HCT116 (cell line): ENCODE measurements around the gene KANSL1. TPM values are rescaled to one million over a fixed set of nuclear protein-coding genes. Genes with fewer than 3 reads are reported as not detected.

Experiments used
- ATAC-seq: fragments of 200-7000 bp; cut with Tn5 transposase; 2 replicates; pipeline ENCODE4 v1.9.1; 2020; ENCODE audit warnings: mild to moderate bottlenecking, moderate library complexity
- BruUV-seq: library from RNA; stranded (reverse); fragments of 400-500 nt; replicated peaks from 2 replicates; lab custom pipeline; 2021; lab: Mats Ljungman, UMichigan
- CTCF ChIA-PET: fragments of 300-600 bp; sonication (Branson Sonifier 250); formaldehyde crosslinking; loops from one replicate; lab custom pipeline; 2021; ENCODE audit warnings: antibody characterized with exemption; lab: Charles Lee
- POLR2A ChIA-PET: fragments of 300-600, 350-600 bp; sonication (Branson Sonifier 250); formaldehyde crosslinking; loops from one replicate; lab custom pipeline; 2021; ENCODE audit warnings: antibody characterized with exemption; lab: Charles Lee
- RAD21 ChIA-PET, 2 experiments: fragments of 300-600 bp; sonication (Branson Sonifier 250); formaldehyde crosslinking; loops; one replicate each; lab custom pipeline; 2023; ENCODE audit warnings: low total read pairs in 2 of 2; ENCODE audit not compliant: uncharacterized antibody in 2 of 2, unreplicated experiment in 2 of 2, low non-redundant PET in 1 of 2; lab: Charles Lee
- DNase-seq: peaks from one replicate; pipeline ENCODE4 v3.0.0-alpha.2; 2010; ENCODE audit warnings: low read depth, low spot score
- H2AFZ ChIP-seq: fragments of 200-600 bp; shearing (Covaris generic), sonication (generic); 2 replicates; pipeline ENCODE4 v1.6.1; 2017; ENCODE audit warnings: low read depth, mixed run types, mixed read lengths, antibody characterized with exemption, low read length; ENCODE audit not compliant: poor library complexity, severe bottlenecking
- H3K27ac ChIP-seq: 2 replicates; pipeline ENCODE4 v1.5.1; 2012; ENCODE audit warnings: low read depth, low read length
- H3K27me3 ChIP-seq: fragments of 200-600 bp; sonication (generic); 2 replicates; pipeline ENCODE4 v1.6.1; 2016; ENCODE audit warnings: mixed run types, low read length, mixed read lengths; ENCODE audit not compliant: insufficient read depth
- H3K36me3 ChIP-seq, 2 experiments: fragments of 200-500 bp in 1 of 2; fragments of 200-600 bp in 1 of 2; sonication (Bioruptor generic) in 1 of 2; sonication (generic) in 1 of 2; 2 replicates each; pipeline versions ENCODE4 v1.5.1 to v1.6.1; 2014 to 2016; ENCODE audit warnings: low read length in 2 of 2, inconsistent platforms in 1 of 2, mixed read lengths in 1 of 2, mixed run types in 1 of 2; ENCODE audit not compliant: insufficient read depth in 2 of 2, control insufficient read depth in 1 of 2
- H3K4me1 ChIP-seq, 2 experiments: fragments of 200-600 bp in 1 of 2; sonication (generic) in 1 of 2; 2 replicates each; pipeline versions ENCODE4 v1.5.1 to v1.6.1; 2012 to 2017; ENCODE audit warnings: low read length in 2 of 2, inconsistent platforms in 1 of 2, mild to moderate bottlenecking in 1 of 2, mixed read lengths in 1 of 2, mixed run types in 1 of 2, moderate library complexity in 1 of 2; ENCODE audit not compliant: insufficient read depth in 2 of 2, control insufficient read depth in 1 of 2
- H3K4me2 ChIP-seq: fragments of 200-600 bp; sonication (generic); 2 replicates; pipeline ENCODE4 v1.6.1; 2017; ENCODE audit warnings: mixed run types, low read length, mixed read lengths
- H3K4me3 ChIP-seq, 2 experiments: fragments of 200-600 bp in 1 of 2; sonication (generic) in 1 of 2; replicated peaks in 1 of 2; 2 replicates each; pipeline ENCODE4 v1.5.1; 2011 to 2016; ENCODE audit warnings: low read length in 2 of 2, control low read depth in 1 of 2, low read depth in 1 of 2, mild to moderate bottlenecking in 1 of 2, mixed read lengths in 1 of 2, mixed run types in 1 of 2
- H3K79me2 ChIP-seq: fragments of 200-600 bp; sonication (generic); 2 replicates; pipeline ENCODE4 v1.6.1; 2017; ENCODE audit warnings: mild to moderate bottlenecking, mixed run types, low read length, moderate library complexity, mixed read lengths; ENCODE audit not compliant: insufficient read depth
- H3K9ac ChIP-seq: fragments of 200-600 bp; sonication (generic); 2 replicates; pipeline ENCODE4 v1.6.1; 2016; ENCODE audit warnings: low read length, mixed read lengths
- H3K9me2 ChIP-seq: fragments of 200-600 bp; sonication (generic), shearing (Covaris generic); 2 replicates; pipeline ENCODE4 v1.6.1; 2017; ENCODE audit warnings: mixed run types, mild to moderate bottlenecking, moderate library complexity; ENCODE audit not compliant: insufficient read depth
- H3K9me3 ChIP-seq, 2 experiments: fragments of 200-500 bp in 1 of 2; fragments of 200-600 bp in 1 of 2; sonication (Bioruptor generic) in 1 of 2; sonication (generic) in 1 of 2; 2 replicates each; pipeline ENCODE4 v1.6.1; 2014 to 2017; ENCODE audit warnings: low read length in 2 of 2, mixed read lengths in 2 of 2, inconsistent platforms in 1 of 2, low read depth in 1 of 2, mild to moderate bottlenecking in 1 of 2, mixed run types in 1 of 2, moderate library complexity in 1 of 2; ENCODE audit not compliant: control insufficient read depth in 1 of 2, insufficient read depth in 1 of 2
- H4K20me1 ChIP-seq: fragments of 200-600 bp; sonication (generic), shearing (Covaris generic); 2 replicates; pipeline ENCODE4 v1.6.1; 2017; ENCODE audit warnings: mixed run types, mild to moderate bottlenecking, moderate library complexity; ENCODE audit not compliant: insufficient read depth
- CBX3 ChIP-seq: IDR thresholded peaks from 2 replicates; pipeline ENCODE4 v1.6.1; 2012; ENCODE audit warnings: low read depth
- EGR1 ChIP-seq: IDR thresholded peaks from 2 replicates; pipeline ENCODE4 v1.6.1; 2012; ENCODE audit warnings: low read depth
- ELF1 ChIP-seq: IDR thresholded peaks from 2 replicates; pipeline ENCODE4 v1.6.1; 2012; ENCODE audit warnings: low read depth, borderline replicate concordance
- EZH2phosphoT487 ChIP-seq: fragments of 200-600 bp; IDR thresholded peaks from 2 replicates; pipeline ENCODE4 v1.6.1; 2018; ENCODE audit warnings: antibody characterized with exemption, borderline replicate concordance
- JUND ChIP-seq: IDR thresholded peaks from 2 replicates; pipeline ENCODE4 v1.6.1; 2012
- POLR2A ChIP-seq: IDR thresholded peaks from 2 replicates; pipeline ENCODE4 v1.7.0; 2011; ENCODE audit warnings: borderline replicate concordance; ENCODE audit not compliant: insufficient read depth, insufficient read length; ENCODE audit errors: extremely low read depth
- TCF7L2 ChIP-seq: IDR thresholded peaks from 2 replicates; pipeline ENCODE4 v1.7.0; 2011; ENCODE audit warnings: borderline replicate concordance, inconsistent platforms; ENCODE audit not compliant: insufficient read depth, insufficient read length; ENCODE audit errors: extremely low read depth
- YY1 ChIP-seq: IDR thresholded peaks from 2 replicates; pipeline ENCODE4 v1.6.1; 2011; ENCODE audit warnings: low read length, low read depth, moderate library complexity, mild to moderate bottlenecking; ENCODE audit not compliant: insufficient replicate concordance; ENCODE audit errors: extremely low read depth
- ZFX ChIP-seq: fragments of 450-650 bp; IDR thresholded peaks from 2 replicates; pipeline ENCODE4 v1.6.1; 2017
- ZNF274 ChIP-seq: fragments of 200-500 bp; sonication (Bioruptor generic); IDR thresholded peaks from 2 replicates; pipeline ENCODE4 v1.6.1; 2014; ENCODE audit warnings: mild to moderate bottlenecking, low read depth, low read length, inconsistent platforms
- intact Hi-C: fragments of 100-400 bp; cut with micrococcal nuclease; formaldehyde crosslinking; loops from 2 replicates; pipeline ENCODE4 v1.10.0; 2022
- total RNA-seq: library from RNA; stranded (reverse); gene quantifications from one replicate; pipeline ENCODE4 v1.2.1, GENCODE V29; 2021; ENCODE audit not compliant: unreplicated experiment
- TF ChIP-seq, protein P1 (sequence below): IDR thresholded peaks from 2 replicates; pipeline ENCODE4 v1.6.1; 2012; ENCODE audit warnings: low read depth
- TF ChIP-seq, protein P2 (sequence below): IDR thresholded peaks from 2 replicates; pipeline ENCODE4 v1.6.1; 2011; ENCODE audit warnings: mild to moderate bottlenecking, low read length, moderate library complexity; ENCODE audit not compliant: insufficient replicate concordance; ENCODE audit errors: extremely low read depth

KANSL1 gene
- total RNA-seq, 1 experiment from 2014 or later, result 77.5 TPM

DNA sequence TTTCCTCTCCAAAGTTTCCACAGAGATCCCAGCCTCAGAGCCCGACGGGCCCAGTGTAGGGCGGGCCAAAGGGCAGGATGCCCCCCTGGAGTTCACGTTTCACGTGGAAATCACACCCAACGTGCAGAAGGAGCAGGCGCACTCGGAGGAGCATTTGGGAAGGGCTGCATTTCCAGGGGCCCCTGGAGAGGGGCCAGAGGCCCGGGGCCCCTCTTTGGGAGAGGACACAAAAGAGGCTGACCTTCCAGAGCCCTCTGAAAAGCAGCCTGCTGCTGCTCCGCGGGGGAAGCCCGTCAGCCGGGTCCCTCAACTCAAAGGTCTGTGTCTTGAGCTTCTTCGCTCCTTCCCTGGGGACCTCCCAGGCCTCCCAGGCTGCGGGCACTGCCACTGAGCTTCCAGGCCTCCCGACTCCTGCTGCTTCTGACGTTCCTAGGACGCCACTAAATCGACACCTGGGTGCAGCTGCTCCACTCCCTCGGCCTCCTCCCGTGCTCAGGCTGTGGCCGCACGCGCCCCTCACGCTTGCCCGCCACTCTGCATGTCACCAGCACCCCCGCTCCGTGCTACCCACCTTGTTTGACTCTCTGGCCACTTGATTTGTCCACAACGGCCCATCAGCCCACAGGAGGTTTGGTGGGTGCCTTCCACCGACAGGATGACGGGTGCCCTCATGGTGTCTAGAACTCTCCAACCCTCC is 209.5 kb downstream of the KANSL1 start:
- Histone ChIP-seq H3K79me2 (no peaks in the 10 kb centered on the region), H3K9me3 (no peaks in the 10 kb centered on the region), H2AFZ (no peak overlapping the region), H3K27ac (no peak overlapping the region), H3K9me2 (no peaks in the 10 kb centered on the region), H3K4me1 (no peaks in the 10 kb centered on the region), H3K36me3 (no peaks in the 10 kb centered on the region), H4K20me1 (no peaks in the 10 kb centered on the region), H3K4me3 (no peak overlapping the region), H3K9ac (no peak overlapping the region), H3K4me2 (no peak overlapping the region), H3K27me3 (no peaks in the 10 kb centered on the region)
- CTCF ChIA-PET, result no interaction called here
- intact Hi-C loops, result no loop called here
- no TSS peak for BruUV-seq
- ATAC-seq (no peak), DNase-seq (no peak)
- no peak for TF ChIP-seq CBX3
- TF ChIP-seq ZFX, result no peak
- no peak for TF ChIP-seq ELF1
- no peak for TF ChIP-seq JUND
- TF ChIP-seq ZNF274, result no peak
- TF ChIP-seq, protein P1, sequence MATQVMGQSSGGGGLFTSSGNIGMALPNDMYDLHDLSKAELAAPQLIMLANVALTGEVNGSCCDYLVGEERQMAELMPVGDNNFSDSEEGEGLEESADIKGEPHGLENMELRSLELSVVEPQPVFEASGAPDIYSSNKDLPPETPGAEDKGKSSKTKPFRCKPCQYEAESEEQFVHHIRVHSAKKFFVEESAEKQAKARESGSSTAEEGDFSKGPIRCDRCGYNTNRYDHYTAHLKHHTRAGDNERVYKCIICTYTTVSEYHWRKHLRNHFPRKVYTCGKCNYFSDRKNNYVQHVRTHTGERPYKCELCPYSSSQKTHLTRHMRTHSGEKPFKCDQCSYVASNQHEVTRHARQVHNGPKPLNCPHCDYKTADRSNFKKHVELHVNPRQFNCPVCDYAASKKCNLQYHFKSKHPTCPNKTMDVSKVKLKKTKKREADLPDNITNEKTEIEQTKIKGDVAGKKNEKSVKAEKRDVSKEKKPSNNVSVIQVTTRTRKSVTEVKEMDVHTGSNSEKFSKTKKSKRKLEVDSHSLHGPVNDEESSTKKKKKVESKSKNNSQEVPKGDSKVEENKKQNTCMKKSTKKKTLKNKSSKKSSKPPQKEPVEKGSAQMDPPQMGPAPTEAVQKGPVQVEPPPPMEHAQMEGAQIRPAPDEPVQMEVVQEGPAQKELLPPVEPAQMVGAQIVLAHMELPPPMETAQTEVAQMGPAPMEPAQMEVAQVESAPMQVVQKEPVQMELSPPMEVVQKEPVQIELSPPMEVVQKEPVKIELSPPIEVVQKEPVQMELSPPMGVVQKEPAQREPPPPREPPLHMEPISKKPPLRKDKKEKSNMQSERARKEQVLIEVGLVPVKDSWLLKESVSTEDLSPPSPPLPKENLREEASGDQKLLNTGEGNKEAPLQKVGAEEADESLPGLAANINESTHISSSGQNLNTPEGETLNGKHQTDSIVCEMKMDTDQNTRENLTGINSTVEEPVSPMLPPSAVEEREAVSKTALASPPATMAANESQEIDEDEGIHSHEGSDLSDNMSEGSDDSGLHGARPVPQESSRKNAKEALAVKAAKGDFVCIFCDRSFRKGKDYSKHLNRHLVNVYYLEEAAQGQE, result no peak
- no peak for TF ChIP-seq YY1
- TF ChIP-seq TCF7L2, result no peak
- TF ChIP-seq EZH2phosphoT487, result no peak
- no peak for TF ChIP-seq POLR2A
- TF ChIP-seq, protein P2, sequence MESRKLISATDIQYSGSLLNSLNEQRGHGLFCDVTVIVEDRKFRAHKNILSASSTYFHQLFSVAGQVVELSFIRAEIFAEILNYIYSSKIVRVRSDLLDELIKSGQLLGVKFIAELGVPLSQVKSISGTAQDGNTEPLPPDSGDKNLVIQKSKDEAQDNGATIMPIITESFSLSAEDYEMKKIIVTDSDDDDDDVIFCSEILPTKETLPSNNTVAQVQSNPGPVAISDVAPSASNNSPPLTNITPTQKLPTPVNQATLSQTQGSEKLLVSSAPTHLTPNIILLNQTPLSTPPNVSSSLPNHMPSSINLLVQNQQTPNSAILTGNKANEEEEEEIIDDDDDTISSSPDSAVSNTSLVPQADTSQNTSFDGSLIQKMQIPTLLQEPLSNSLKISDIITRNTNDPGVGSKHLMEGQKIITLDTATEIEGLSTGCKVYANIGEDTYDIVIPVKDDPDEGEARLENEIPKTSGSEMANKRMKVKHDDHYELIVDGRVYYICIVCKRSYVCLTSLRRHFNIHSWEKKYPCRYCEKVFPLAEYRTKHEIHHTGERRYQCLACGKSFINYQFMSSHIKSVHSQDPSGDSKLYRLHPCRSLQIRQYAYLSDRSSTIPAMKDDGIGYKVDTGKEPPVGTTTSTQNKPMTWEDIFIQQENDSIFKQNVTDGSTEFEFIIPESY, result no peak
- TF ChIP-seq EGR1, result no peak
- POLR2A ChIA-PET, result no interaction called here
- RAD21 ChIA-PET, result no interaction called here
